OCI-LY7 (cell line): ENCODE results near the gene FHIT.

ENCODE experiments used
- CTCF ChIP-seq: fragments of 200-600 bp; sonication (generic); conservative IDR thresholded peaks from 2 replicates; pipeline ENCODE4 v1.5.1; 2014; ENCODE audit warnings: mild to moderate bottlenecking, antibody characterized with exemption, low read length, moderate library complexity, mixed read lengths
- EZH2phosphoT487 ChIP-seq: fragments of 200-600 bp; sonication (generic); IDR thresholded peaks from 2 replicates; pipeline ENCODE4 v1.6.1; 2018; ENCODE audit warnings: low read depth, borderline replicate concordance, mild to moderate bottlenecking, mixed run types, antibody characterized with exemption, low read length, moderate library complexity, mixed read lengths

- TF ChIP-seq CTCF (no peak), EZH2phosphoT487 (no peak)
These were observed 1440.6 kb downstream of the FHIT start for GRCh38 chr3:59810606-59811005.
